C4-2B (cell line): ENCODE results near the gene CCDC158.
"Not testable (repeated sequence)": the region's sequence is repeated elsewhere in the genome, so short reads cannot be mapped to it uniquely, and the experiment has no call there.

Experiments used
- H3K27ac ChIP-seq: fragments of 450-650 bp; 2 replicates; pipeline ENCODE4 v1.5.1; 2017
- CTCF ChIP-seq: fragments of 450-650 bp; conservative IDR thresholded peaks from 2 replicates; pipeline ENCODE4 v1.5.1; 2017; ENCODE audit warnings: mild to moderate bottlenecking
- ZFX ChIP-seq: fragments of 450-650 bp; IDR thresholded peaks from 2 replicates; pipeline ENCODE4 v1.6.1; 2017

CCDC158 gene

DNA sequence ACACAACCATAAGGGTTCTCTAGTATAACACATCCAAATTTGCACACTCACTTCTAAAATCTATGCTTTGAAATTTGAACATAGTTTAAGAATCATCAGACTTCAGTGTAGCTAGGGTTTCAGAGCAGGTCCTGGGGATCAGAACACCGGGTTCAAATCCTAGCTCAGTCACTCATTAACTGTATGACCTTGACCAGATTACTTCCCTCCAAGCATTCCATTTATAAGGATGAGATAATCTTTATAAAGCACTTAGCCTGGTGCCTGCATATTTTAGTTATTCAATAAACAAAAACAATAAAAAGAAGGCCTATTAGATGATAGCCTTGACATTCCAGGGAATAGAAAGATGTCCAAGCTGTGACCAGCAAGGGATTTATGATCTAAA is 119.2 kb downstream of the CCDC158 start:
- TF ChIP-seq CTCF (no peak), ZFX (no peak)
- peak overlapping the region; percentile 27; the same call in 1 of the 2 replicates for H3K27ac ChIP-seq

GRCh38 chr4:76301068-76301774 is 119.7 kb downstream of the CCDC158 start:
- H3K27ac ChIP-seq, result peak overlapping the region; percentile 27; the same call in 1 of the 2 replicates
- TF ChIP-seq ZFX (no peak), CTCF (no peak)

- H3K27ac ChIP-seq, result no peak overlapping the region
- TF ChIP-seq ZFX (no peak), CTCF (no peak)
Observed at GRCh38 chr4:76300012-76300411, 120.9 kb downstream of the CCDC158 start.

- no peak for TF ChIP-seq ZFX
- no peak for TF ChIP-seq CTCF
- no peak overlapping the region for H3K27ac ChIP-seq
Observed at GRCh38 chr4:76298227-76298626, 122.7 kb downstream of the CCDC158 start.

- no peak for TF ChIP-seq ZFX
- TF ChIP-seq CTCF, result no peak
- H3K27ac ChIP-seq, result no peak overlapping the region
Observed at GRCh38 chr4:76296286-76296820, 124.6 kb downstream of the CCDC158 start.

DNA sequence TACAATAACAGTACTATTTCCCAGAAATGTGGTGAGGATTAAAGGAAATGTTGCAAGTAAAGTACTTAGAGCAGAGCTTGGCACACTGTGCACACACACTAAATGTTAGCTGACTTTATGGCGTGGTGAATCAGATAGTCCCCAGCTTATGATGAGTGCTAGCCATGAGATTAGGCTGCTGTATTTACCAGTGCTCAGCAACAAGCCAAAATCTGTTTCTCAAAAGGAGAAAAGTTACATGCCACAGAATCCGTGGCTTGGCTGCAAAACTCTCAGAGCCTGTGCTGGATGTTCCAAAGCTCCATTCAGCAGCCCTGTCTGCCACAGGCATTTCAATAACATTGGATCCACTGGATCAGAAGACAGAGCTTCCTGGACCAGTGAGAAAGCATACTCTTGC is 127.2 kb downstream of the CCDC158 start:
- H3K27ac ChIP-seq, result no peak overlapping the region; the same call in 1 of the 2 replicates
- no peak for TF ChIP-seq CTCF

- peak overlapping the region; percentile 56; the same call in 1 of the 2 replicates for H3K27ac ChIP-seq
- TF ChIP-seq ZFX (no peak), CTCF (no peak)
Observed at GRCh38 chr4:76292730-76293129, 128.2 kb downstream of the CCDC158 start.

DNA sequence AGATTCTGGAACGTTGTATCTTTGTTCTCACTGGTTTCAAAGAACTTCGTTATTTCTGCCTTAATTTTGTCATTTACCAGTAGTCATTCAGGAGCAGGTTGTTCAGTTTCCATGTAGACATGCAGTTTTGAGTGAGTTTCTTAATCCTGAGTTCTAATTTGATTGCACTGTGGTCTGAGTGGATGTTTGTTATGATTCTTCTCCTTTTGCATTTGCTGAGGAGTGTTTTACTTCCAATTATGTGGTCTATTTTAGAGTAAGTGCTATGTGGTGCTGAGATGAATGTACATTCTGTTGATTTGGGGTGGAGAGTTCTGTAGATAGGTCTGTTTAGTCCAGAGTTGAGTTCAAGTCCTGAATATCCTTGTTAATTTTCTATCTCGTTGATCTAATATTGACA is 133.1 kb downstream of the CCDC158 start:
- not testable (repeated sequence) for H3K27ac ChIP-seq
